ENCODE results near the gene CAMTA1.

Gene CAMTA1

GRCh38 chr1:7094086-7094485 is 308.8 kb downstream of the CAMTA1 start:
- no peak for DNase-seq

GRCh38 chr1:7094509-7094908 is 309.3 kb downstream of the CAMTA1 start:
- no peak for DNase-seq

GRCh38 chr1:7095343-7095964 is 310.2 kb downstream of the CAMTA1 start:
- DNase-seq, result no peak

- no peak for DNase-seq
Observed at GRCh38 chr1:7097938-7098592, 312.8 kb downstream of the CAMTA1 start.

- no peak for DNase-seq
Observed at GRCh38 chr1:7098641-7099040, 313.4 kb downstream of the CAMTA1 start.

GRCh38 chr1:7100479-7100878 is 315.2 kb downstream of the CAMTA1 start:
- DNase-seq, result no peak

- DNase-seq, result no peak
Observed at GRCh38 chr1:7101187-7101586, 315.9 kb downstream of the CAMTA1 start.

GRCh38 chr1:7103361-7103782 is 318.1 kb downstream of the CAMTA1 start:
- DNase-seq, result no peak

- no peak for DNase-seq
Observed at GRCh38 chr1:7103874-7104273, 318.6 kb downstream of the CAMTA1 start.

GRCh38 chr1:7104339-7104738 is 319.1 kb downstream of the CAMTA1 start:
- DNase-seq, result no peak

GRCh38 chr1:7105269-7105668 is 320.0 kb downstream of the CAMTA1 start:
- DNase-seq, result no peak

GRCh38 chr1:7106442-7107108 is 321.3 kb downstream of the CAMTA1 start:
- no peak for DNase-seq

GRCh38 chr1:7107109-7107830 is 322.0 kb downstream of the CAMTA1 start:
- no peak for DNase-seq

GRCh38 chr1:7108251-7108650 is 323.0 kb downstream of the CAMTA1 start:
- no peak for DNase-seq

- DNase-seq, result no peak
Observed at GRCh38 chr1:7109901-7110300, 324.6 kb downstream of the CAMTA1 start.

GRCh38 chr1:7110321-7110720 is 325.1 kb downstream of the CAMTA1 start:
- DNase-seq, result no peak

GRCh38 chr1:7111853-7112252 is 326.6 kb downstream of the CAMTA1 start:
- no peak for DNase-seq

- no peak for DNase-seq
Observed at GRCh38 chr1:7113136-7113535, 327.9 kb downstream of the CAMTA1 start.

- no peak for DNase-seq
Observed at GRCh38 chr1:7113822-7114221, 328.6 kb downstream of the CAMTA1 start.

GRCh38 chr1:7116001-7116400 is 330.7 kb downstream of the CAMTA1 start:
- DNase-seq, result no peak

- DNase-seq, result no peak
Observed at GRCh38 chr1:7117399-7118281, 332.4 kb downstream of the CAMTA1 start.

- no peak for DNase-seq
Observed at GRCh38 chr1:7119156-7119555, 333.9 kb downstream of the CAMTA1 start.
